GM23338 (cell line): Measurements from ENCODE around the gene ORC4. TPM values are rescaled to one million over a fixed set of nuclear protein-coding genes. Genes with fewer than 3 reads are reported as not detected.

Experiments used
- ATAC-seq: fragments of 200-7000 bp; cut with Tn5 transposase; 3 replicates; pipeline ENCODE4 v1.9.1; 2020
- DNase-seq: peaks from one replicate; pipeline ENCODE4 v3.0.0-alpha.2; 2015; ENCODE audit warnings: low spot score
- H2AFZ ChIP-seq: fragments of 200-600 bp; sonication (generic); 2 replicates; pipeline ENCODE4 v1.8.0; 2016; ENCODE audit warnings: antibody characterized with exemption, mild to moderate bottlenecking, moderate library complexity
- H3F3A ChIP-seq: fragments of 200-600 bp; sonication (generic); replicated peaks from 2 replicates; pipeline ENCODE4 v1.8.0; 2017; ENCODE audit warnings: antibody characterized with exemption, mixed run types, low read depth
- H3K27ac ChIP-seq: fragments of 200-600 bp; sonication (generic); 2 replicates; pipeline ENCODE4 v1.6.1; 2016; ENCODE audit warnings: low read depth
- H3K27me3 ChIP-seq: fragments of 200-600 bp; sonication (generic); 2 replicates; pipeline ENCODE4 v1.8.0; 2016; ENCODE audit warnings: mild to moderate bottlenecking, mixed run types, moderate library complexity; ENCODE audit not compliant: insufficient read depth
- H3K36me3 ChIP-seq: fragments of 200-600 bp; sonication (generic); 2 replicates; pipeline ENCODE4 v1.8.0; 2016; ENCODE audit warnings: mild to moderate bottlenecking; ENCODE audit not compliant: insufficient read depth
- H3K4me1 ChIP-seq: fragments of 200-600 bp; sonication (generic); 2 replicates; pipeline ENCODE4 v1.8.0; 2016; ENCODE audit warnings: mild to moderate bottlenecking, moderate library complexity; ENCODE audit not compliant: insufficient read depth
- H3K4me2 ChIP-seq: fragments of 200-600 bp; sonication (generic); 2 replicates; pipeline ENCODE4 v1.7.1; 2017; ENCODE audit warnings: mixed run types
- H3K4me3 ChIP-seq: fragments of 200-600 bp; sonication (generic); 2 replicates; pipeline ENCODE4 v1.6.1; 2016; ENCODE audit warnings: mixed run types
- H3K79me2 ChIP-seq: fragments of 200-600 bp; sonication (generic); replicated peaks from 2 replicates; pipeline ENCODE4 v1.8.0; 2017; ENCODE audit warnings: mild to moderate bottlenecking; ENCODE audit not compliant: insufficient read depth
- H3K9me2 ChIP-seq: fragments of 200-600 bp; sonication (generic); 2 replicates; pipeline ENCODE4 v1.8.0; 2017; ENCODE audit not compliant: insufficient read depth
- H4K20me1 ChIP-seq: fragments of 200-600 bp; sonication (generic); replicated peaks from 2 replicates; pipeline ENCODE4 v1.8.0; 2017; ENCODE audit warnings: mild to moderate bottlenecking; ENCODE audit not compliant: insufficient read depth
- H3K27ac Mint-ChIP-seq: 2 replicates; pipeline ENCODE4 v1.8.0; 2020; ENCODE audit warnings: inconsistent platforms, mild to moderate bottlenecking, moderate library complexity, mixed read lengths
- H3K27me3 Mint-ChIP-seq: 3 replicates; pipeline ENCODE4 v1.8.0; 2022; ENCODE audit warnings: low read depth, mild to moderate bottlenecking, moderate library complexity, mixed read lengths, inconsistent platforms; ENCODE audit not compliant: insufficient read depth, poor library complexity
- H3K36me3 Mint-ChIP-seq: 3 replicates; pipeline ENCODE4 v1.8.0; 2021; ENCODE audit warnings: low read depth, mild to moderate bottlenecking, inconsistent platforms, moderate library complexity, mixed read lengths
- H3K4me1 Mint-ChIP-seq: 3 replicates; pipeline ENCODE4 v1.8.0; 2020; ENCODE audit warnings: mild to moderate bottlenecking, inconsistent platforms, mixed read lengths
- H3K4me3 Mint-ChIP-seq: 3 replicates; pipeline ENCODE4 v1.8.0; 2021; ENCODE audit warnings: moderate library complexity, mild to moderate bottlenecking, inconsistent platforms, mixed read lengths
- H3K9me3 Mint-ChIP-seq: 3 replicates; pipeline ENCODE4 v1.8.0; 2020; ENCODE audit warnings: moderate library complexity, mild to moderate bottlenecking, inconsistent platforms, mixed read lengths
- ETS1 ChIP-seq: IDR thresholded peaks from 2 replicates; pipeline ENCODE4 v1.6.1; 2016; ENCODE audit warnings: antibody characterized with exemption
- EZH2phosphoT487 ChIP-seq: fragments of 200-600 bp; sonication (generic); IDR thresholded peaks from one replicate; pipeline ENCODE4 v1.8.1; 2018; ENCODE audit warnings: antibody characterized with exemption; ENCODE audit not compliant: unreplicated experiment
- JUNB ChIP-seq: IDR thresholded peaks from one replicate; pipeline ENCODE4 v1.6.1; 2016; ENCODE audit warnings: antibody characterized with exemption; ENCODE audit not compliant: unreplicated experiment
- NANOG ChIP-seq: IDR thresholded peaks from 2 replicates; pipeline ENCODE4 v1.6.1; 2016; ENCODE audit warnings: antibody characterized with exemption, borderline replicate concordance
- POLR2AphosphoS5 ChIP-seq: IDR thresholded peaks from 2 replicates; pipeline ENCODE4 v1.6.1; 2016; ENCODE audit warnings: antibody characterized with exemption, low read depth
- REST ChIP-seq: IDR thresholded peaks from one replicate; pipeline ENCODE4 v1.6.1; 2018; ENCODE audit warnings: antibody characterized with exemption; ENCODE audit not compliant: unreplicated experiment
- STAT1 ChIP-seq: IDR thresholded peaks from one replicate; pipeline ENCODE4 v1.6.1; 2016; ENCODE audit warnings: antibody characterized with exemption; ENCODE audit not compliant: unreplicated experiment
- ZNF462 ChIP-seq: fragments of 250-450 bp; sonication (Bioruptor Pico); IDR thresholded peaks from 2 replicates; pipeline ENCODE4 v1.5.0; 2020; ENCODE audit warnings: mild to moderate bottlenecking, moderate library complexity
- polyA plus RNA-seq: library from polyadenylated mRNA; unstranded; fragments of >200 nt; fragmentation: Nextera tagmentation; extraction: Ambion mirVana; gene quantifications from 2 replicates; pipeline ENCODE4 v1.2.1, GENCODE V29; 2016
- total RNA-seq: library from RNA; depleted of rRNA; stranded (reverse); fragments of >200 nt; shearing (Covaris generic); gene quantifications from 2 replicates; pipeline ENCODE4 v1.2.3, GENCODE V29; 2014

The ORC4 gene
- total and polyA plus RNA-seq, 2 experiments from 2014 or later, result 47.5 to 177 TPM

GRCh38 chr2:147927053-147927588 lies 93.4 kb downstream of the ORC4 start (continued):
- TF ChIP-seq EZH2phosphoT487 (no peak), REST (no peak), NANOG (no peak)

- Histone ChIP-seq H3K9me2 (no peaks in the 10 kb centered on the region), H2AFZ (no peak overlapping the region), H4K20me1 (no peaks in the 10 kb centered on the region), H3K27ac (no peak overlapping the region), H3F3A (no peaks in the 10 kb centered on the region), H3K79me2 (no peaks in the 10 kb centered on the region), H3K27me3 (no peaks in the 10 kb centered on the region), H3K4me1 (no peaks in the 10 kb centered on the region), H3K36me3 (no peaks in the 10 kb centered on the region), H3K4me3 (no peak overlapping the region), H3K4me2 (no peak overlapping the region)
- H3K9me3 Mint-ChIP-seq, result no peaks in the 10 kb centered on the region
- no peaks in the 10 kb centered on the region for H3K4me1 Mint-ChIP-seq
- ATAC-seq (no peak), DNase-seq (no peak)
- no peak for TF ChIP-seq ZNF462 (CRISPR knock-in tag)
- TF ChIP-seq NANOG, result no peak
- no peak for TF ChIP-seq POLR2AphosphoS5
- no peak for TF ChIP-seq EZH2phosphoT487
- no peak for TF ChIP-seq JUNB
- TF ChIP-seq REST, result no peak
- TF ChIP-seq ETS1, result no peak
- no peak for TF ChIP-seq STAT1
- H3K36me3 Mint-ChIP-seq, result peaks cover 7% of the 10 kb centered on the region; the same call in 1 of the 3 replicates
- no peak overlapping the region for H3K27ac Mint-ChIP-seq
- no peaks in the 10 kb centered on the region for H3K27me3 Mint-ChIP-seq
- no peak overlapping the region for H3K4me3 Mint-ChIP-seq
Measured at GRCh38 chr2:147925886-147926285, 94.7 kb downstream of the ORC4 start.
